ENCODE data around the gene PDK2. TPM values are rescaled to one million over a fixed set of nuclear protein-coding genes. Genes with fewer than 3 reads are reported as not detected.
A peak's percentile ranks its signal among the peaks of the same experiment; 100 is the strongest.

PDK2 gene
- total RNA-seq, 3 donors from 2014 or later = 8.8 to 11.7 (median 9.2) TPM

DNA sequence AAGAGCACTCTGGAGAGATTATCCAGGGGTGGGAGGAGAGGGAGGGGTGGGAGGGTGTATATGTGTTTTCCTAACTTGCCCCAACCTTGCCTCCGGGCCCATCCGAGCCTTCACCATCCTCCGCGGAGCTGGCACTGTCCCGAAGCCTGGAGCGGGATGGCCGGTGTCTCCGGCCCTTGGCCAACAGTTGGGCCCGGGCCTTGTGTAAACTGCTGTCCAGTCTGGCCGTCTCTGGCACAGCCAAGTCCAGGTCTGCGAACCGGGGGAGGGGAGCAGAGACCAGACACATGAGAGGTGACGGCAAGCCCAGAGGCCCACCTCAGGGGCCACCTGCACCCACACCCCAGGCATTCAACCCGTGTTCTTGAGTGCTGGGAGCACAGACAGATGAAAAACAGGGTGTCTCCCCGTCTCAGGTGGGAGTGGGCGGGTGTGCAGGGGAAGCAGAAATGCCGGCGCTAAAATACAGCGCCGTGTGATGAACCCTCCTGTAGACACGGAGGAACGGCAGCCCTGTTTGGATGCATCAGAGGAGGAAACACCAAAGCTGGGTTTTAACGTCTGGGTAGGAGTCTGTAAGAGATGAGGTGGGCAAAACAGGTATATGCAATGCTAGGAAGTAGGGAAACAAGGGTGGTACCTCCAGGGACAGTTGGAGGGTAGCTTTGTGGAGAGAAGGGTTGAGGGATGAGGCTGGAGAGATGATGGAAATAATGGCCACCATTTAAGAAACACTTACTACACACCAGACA lies 23.1 kb downstream of the PDK2 start:
- Mint-ChIP-seq H3K9me3 (no peaks in the 10 kb centered on the region), H3K27me3 (ENCODE audit: low read depth) (peaks cover 41% of the 10 kb centered on the region), H3K36me3 (ENCODE audit: insufficient read depth) (no peaks in the 10 kb centered on the region), H3K4me3 (no peak overlapping the region), H3K4me1 (ENCODE audit: low read depth) (peaks cover 10% of the 10 kb centered on the region)
- DNase-seq = no peak
- no peak for ATAC-seq

DNA sequence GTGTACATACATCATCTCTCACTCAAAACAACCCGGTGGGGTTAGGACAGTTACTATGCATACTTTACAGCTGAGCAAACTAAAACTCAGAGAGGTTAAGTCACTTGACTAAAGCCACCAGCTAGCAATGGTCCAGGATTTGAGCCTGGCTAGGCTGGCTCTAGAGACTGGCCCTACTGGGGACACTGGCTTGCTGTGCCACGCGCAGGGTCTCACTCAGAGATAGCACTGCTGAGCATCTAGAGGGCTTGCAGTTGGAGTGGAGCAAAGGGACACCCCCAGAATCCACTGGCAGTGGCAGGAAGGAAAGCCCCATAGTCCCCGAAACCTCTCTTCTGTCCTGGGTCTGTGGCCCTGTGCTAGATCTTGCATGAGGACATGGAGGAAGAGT lies 23.7 kb downstream of the PDK2 start:
- no peak for DNase-seq
- ATAC-seq = no peak
- no peaks in the 10 kb centered on the region for H3K36me3 Mint-ChIP-seq (ENCODE audit: insufficient read depth)
- H3K9me3 Mint-ChIP-seq = no peaks in the 10 kb centered on the region
- no peak overlapping the region for H3K4me3 Mint-ChIP-seq
- peaks cover 10% of the 10 kb centered on the region for H3K4me1 Mint-ChIP-seq (ENCODE audit: low read depth)
- H3K27me3 Mint-ChIP-seq (ENCODE audit: low read depth) = peaks cover 41% of the 10 kb centered on the region

DNA sequence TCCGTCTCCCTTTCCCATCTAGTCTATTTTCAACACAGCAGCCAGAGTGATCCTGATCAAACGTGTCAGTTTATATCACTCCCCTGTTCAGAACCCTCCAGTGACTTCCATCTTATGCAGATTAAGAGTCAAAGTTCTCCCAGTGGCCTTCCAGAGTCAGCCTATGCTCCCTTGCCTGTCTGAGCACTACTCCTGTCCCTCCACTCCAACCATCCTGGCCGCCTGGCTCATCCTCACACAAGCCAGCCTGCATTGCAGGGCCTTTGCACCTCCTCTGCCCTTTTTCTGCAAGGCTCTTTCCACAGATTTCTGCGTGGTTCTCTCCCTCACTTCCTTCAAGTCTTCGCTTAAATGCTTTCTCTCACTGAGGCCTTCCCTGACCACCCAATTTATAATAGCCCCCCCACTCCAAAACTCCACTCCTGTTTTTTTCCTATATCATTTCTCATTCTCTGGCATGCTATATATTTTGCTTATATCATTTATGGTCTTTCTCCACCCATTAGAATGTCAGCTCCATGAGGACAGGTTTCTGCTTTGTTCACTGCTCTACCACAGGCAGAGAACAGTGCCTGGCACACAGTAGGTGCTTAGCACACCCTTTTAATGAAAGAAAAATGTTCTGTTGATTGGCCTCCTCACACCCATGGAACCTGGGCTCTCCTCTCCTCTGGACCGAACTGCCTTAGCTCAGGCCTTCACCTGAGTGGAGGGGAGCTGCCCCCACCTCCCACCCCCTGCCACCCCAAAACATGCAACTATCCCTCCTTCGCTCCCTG lies 25.5 kb downstream of the PDK2 start:
- H3K9me3 Mint-ChIP-seq = no peaks in the 10 kb centered on the region
- no peak for DNase-seq
- peaks cover 34% of the 10 kb centered on the region for H3K27me3 Mint-ChIP-seq (ENCODE audit: low read depth)
- no peaks in the 10 kb centered on the region for H3K36me3 Mint-ChIP-seq (ENCODE audit: insufficient read depth)
- no peak for ATAC-seq
- H3K4me3 Mint-ChIP-seq = no peak overlapping the region
- peaks cover 7% of the 10 kb centered on the region for H3K4me1 Mint-ChIP-seq (ENCODE audit: low read depth)

DNA sequence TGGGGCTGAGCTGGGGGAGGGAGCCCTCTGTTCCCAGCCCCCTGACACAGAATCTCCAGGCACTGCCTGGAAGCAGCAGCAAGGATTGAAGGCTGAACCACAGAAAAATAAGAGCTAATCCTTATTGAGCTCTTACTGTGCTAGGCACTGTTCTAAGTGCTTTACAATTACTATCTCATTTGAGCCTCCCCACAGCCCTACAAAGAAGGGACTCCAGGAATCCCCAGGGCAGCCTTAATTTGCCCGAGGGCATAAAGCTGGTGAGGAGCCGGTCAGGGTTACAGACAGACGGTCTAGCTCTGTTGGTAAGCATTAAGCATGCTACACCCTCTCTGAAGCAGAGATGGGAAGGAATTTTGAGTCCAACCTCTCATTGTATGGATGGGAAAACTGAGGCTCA lies 27.8 kb downstream of the PDK2 start:
- H3K9me3 Mint-ChIP-seq = no peaks in the 10 kb centered on the region
- H3K36me3 Mint-ChIP-seq (ENCODE audit: insufficient read depth) = no peaks in the 10 kb centered on the region
- DNase-seq (no peak), ATAC-seq (no peak)
- peaks cover 2% of the 10 kb centered on the region for H3K4me1 Mint-ChIP-seq (ENCODE audit: low read depth)
- H3K4me3 Mint-ChIP-seq = no peak overlapping the region
- peaks cover 22% of the 10 kb centered on the region for H3K27me3 Mint-ChIP-seq (ENCODE audit: low read depth)

DNA sequence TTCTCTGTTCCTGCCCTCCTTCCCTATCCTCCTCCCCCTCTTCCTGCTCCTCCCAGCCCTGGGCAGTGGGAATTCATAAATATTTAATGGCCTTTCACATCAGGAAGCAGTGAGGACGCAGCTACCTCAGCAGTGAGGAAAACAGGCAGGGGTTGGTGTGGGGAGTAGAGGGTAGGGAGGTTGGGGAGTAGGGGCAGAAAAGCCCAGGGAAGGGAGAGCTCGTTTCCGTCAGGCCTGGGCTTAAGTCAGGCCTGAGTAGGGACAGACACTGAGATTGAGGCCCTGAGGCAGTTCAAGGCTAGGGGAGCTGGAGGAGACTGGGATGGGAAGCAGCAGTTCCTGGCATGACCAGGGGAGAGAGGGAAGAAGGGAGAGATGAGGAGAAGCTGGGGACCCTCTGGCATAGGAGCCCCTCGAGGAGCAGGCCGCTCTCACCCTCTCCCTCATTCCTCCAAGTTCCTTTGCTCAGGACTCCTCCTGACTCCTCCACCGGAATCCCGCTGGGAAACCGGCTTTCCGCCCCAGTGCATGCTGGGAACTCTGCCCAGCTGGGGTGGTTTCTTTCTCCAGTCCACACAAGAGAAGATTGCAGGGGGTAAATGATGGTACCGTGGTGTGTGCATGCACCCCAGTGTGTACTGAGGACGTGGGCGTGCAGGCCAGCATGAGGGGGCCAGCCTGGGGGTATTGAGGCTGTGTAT lies 28.6 kb downstream of the PDK2 start:
- no peak for ATAC-seq
- Mint-ChIP-seq H3K4me1 (ENCODE audit: low read depth) (peaks cover 6% of the 10 kb centered on the region), H3K4me3 (no peak overlapping the region), H3K9me3 (no peaks in the 10 kb centered on the region), H3K36me3 (ENCODE audit: insufficient read depth) (no peaks in the 10 kb centered on the region), H3K27me3 (ENCODE audit: low read depth) (peaks cover 20% of the 10 kb centered on the region)
- no peak for DNase-seq

DNA sequence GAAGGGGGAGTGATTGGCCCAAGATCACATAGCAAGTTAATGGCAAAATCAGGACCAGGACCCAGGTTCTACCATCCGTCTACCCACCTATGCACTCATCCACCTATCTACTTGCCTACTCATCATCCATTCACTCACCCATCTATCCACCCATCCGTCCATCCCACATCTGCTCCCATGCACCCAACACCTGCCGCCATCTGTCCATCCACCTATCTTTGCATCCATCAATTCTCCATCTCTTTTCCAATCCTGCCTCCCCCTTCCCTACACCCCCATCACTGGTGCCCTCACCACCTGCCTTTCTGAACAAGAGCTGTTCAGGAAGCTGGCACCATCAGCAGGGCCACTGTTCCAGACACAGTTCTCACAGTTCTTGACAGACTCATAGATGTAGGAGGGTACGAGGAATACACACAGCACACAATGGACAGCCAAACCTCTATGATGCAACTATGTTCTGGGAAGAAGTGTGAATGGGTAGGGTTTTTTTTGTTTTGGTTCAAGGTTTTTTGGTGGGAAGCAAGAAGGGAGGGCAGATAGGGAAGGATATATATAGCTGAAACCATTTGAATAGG lies 30.4 kb downstream of the PDK2 start:
- Mint-ChIP-seq H3K9me3 (no peaks in the 10 kb centered on the region), H3K4me3 (no peak overlapping the region), H3K4me1 (ENCODE audit: low read depth) (peaks cover 7% of the 10 kb centered on the region), H3K36me3 (ENCODE audit: insufficient read depth) (no peaks in the 10 kb centered on the region), H3K27me3 (ENCODE audit: low read depth) (peaks cover 17% of the 10 kb centered on the region)
- DNase-seq (no peak), ATAC-seq (no peak)

DNA sequence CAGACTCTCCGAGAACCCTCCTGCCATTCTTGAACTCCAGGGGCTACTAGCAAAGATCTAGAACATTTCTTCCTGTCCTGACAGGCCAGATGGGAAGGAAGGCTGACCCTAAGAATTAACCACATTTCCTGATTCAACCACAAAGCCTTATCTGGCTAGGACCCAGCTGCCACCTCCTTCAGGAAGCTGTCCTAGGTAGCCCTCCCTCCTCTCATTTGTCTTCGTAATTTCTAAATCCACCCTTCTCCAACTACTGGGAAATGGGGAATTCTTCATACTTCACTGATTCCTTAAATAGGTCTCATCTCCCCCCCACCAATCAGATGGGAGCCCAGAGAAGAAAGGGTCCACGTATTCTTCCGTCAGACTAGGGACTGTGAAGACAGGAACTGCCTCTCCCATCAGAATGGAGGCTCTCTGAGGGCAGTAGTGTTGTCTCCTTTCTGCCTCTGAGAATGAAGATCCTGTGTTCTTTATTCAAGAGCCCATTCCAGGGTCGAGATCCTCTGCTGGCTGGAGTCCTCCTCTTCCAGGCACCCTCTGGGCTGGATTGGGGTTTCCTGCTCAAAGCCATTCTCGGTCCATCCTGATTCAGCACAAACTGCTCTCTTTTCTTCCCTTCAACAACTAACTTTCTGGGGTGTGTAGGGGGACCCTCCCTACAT lies 32.7 kb downstream of the PDK2 start:
- ATAC-seq (no peak), DNase-seq (no peak)
- Mint-ChIP-seq H3K27me3 (ENCODE audit: low read depth) (peaks cover 9% of the 10 kb centered on the region), H3K4me1 (ENCODE audit: low read depth) (peaks cover 24% of the 10 kb centered on the region), H3K9me3 (no peaks in the 10 kb centered on the region), H3K4me3 (no peak overlapping the region), H3K36me3 (ENCODE audit: insufficient read depth) (no peaks in the 10 kb centered on the region)

DNA sequence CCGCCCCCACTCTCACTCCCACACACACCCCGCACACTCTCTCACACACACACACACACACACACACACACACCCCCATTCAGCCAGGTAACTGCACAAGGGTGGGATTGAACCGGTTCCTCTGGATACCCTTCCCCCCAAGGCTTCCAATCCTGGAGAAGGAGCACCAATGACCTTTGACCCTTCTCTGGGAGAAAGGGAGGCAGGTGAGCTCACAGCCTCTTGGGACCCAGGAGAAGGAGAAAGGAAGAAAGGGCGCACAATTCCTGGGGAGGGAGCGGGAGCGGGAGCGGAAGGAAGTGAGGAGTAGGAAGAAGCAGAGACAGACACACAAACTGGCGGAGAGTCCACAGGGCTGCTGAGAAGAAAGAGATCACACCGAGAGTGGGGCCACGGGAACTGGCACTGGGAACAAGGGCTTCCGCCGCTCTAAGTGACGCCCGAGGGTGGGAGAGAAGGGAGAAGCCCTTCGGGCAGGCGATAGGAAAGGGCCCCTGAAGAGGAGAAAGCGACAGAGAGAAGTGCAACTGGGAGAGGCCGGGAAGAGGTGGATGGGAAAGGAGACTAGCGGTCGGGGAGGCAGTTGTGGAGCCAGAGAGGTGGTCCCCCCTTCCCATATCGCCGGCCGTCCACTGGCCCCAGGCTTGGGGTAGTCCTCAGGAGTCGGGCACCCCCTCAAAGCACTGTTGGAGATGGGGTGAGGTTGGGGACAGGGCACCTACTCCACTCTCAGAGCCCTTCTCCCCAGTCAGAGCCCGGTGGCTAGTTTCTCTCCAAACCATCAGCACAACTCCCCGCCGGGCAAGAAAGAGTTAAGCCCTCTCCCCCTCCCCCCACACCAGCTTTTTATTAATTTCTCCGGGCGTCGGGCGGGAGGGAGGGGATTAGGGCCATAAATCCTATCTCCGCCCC lies 33.5 kb downstream of the PDK2 start:
- Mint-ChIP-seq H3K4me3 (peak overlapping the region; percentile 65), H3K4me1 (ENCODE audit: low read depth) (peaks cover 24% of the 10 kb centered on the region), H3K27me3 (ENCODE audit: low read depth) (peaks cover 9% of the 10 kb centered on the region), H3K36me3 (ENCODE audit: insufficient read depth) (no peaks in the 10 kb centered on the region), H3K9me3 (no peaks in the 10 kb centered on the region)
- ATAC-seq = no peak
- no peak for DNase-seq

DNA sequence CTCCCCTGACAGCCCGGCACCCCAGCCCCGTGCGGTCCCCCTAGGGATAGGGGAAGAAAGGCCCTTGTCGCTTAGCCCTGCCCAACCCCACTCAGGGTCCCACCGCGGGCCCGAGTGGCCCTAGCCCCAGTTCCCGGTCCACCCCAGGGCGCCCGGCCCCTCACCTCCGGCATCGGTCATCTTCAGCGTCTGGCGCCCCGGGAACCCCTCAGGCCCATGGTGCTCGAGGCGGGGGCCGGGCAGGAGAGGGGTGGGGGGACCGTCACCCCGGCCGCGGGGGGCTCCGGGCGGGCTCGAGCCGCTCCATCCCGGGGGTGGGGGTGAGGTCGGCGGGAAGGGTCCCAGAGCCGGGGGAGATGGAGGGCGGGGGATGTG lies 34.2 kb downstream of the PDK2 start:
- H3K4me1 Mint-ChIP-seq (ENCODE audit: low read depth) = peaks cover 24% of the 10 kb centered on the region
- H3K27me3 Mint-ChIP-seq (ENCODE audit: low read depth) = peaks cover 9% of the 10 kb centered on the region
- ATAC-seq (no peak), DNase-seq (no peak)
- no peaks in the 10 kb centered on the region for H3K36me3 Mint-ChIP-seq (ENCODE audit: insufficient read depth)
- peak overlapping the region; percentile 60 for H3K4me3 Mint-ChIP-seq
- H3K9me3 Mint-ChIP-seq = no peaks in the 10 kb centered on the region

DNA sequence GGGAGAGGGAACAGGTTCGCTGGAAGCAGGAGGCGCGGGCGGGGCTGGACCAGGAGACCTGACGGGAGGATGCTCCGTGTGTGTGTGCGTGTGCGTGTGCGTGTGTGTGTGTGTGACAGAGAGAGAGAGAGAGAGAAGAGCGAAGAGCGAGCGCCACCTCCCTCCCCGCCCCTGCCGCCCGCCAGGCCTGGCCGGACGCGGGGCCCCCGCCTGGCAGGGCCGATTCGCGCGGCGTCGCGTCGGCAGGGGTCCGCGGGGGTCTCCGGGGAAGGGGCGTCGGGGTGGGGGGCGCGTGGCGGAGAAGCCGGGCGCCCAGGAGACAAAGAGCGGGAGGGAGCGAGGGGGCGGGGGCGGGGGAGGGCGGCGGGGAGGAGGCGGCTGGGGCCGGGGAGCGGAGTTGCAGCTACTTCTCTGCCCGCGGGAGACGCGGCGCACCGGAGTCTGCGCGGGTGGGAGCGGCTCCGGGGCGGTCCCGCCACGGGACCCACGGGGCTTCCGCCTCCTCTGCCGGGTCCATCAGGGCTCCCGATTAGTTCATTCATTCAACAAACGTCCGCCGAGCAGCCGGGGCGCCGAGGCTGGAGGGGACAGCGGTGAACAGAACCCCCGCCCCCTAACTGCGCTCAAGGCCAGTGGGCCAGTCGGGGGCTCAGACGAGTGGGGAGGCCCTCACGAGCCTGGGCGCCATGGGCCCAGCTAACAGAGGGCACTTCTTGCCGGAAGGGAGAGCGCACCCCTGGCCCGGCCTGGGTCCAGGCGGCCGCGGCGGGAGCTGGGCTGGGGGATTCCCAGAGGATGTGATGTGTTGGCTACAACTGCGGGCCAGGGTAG lies 34.8 kb downstream of the PDK2 start, which contains the start of gene SAMD14:
SAMD14 (minus strand) TSS at position 433 of the 831 bp plus-strand sequence. CDS start 5,201 bp downstream, outside the sequence.
- H3K9me3 Mint-ChIP-seq = no peaks in the 10 kb centered on the region
- peaks cover 9% of the 10 kb centered on the region for H3K27me3 Mint-ChIP-seq (ENCODE audit: low read depth)
- H3K36me3 Mint-ChIP-seq (ENCODE audit: insufficient read depth) = no peaks in the 10 kb centered on the region
- H3K4me1 Mint-ChIP-seq (ENCODE audit: low read depth) = peaks cover 24% of the 10 kb centered on the region
- ATAC-seq (peak; percentile 73 to 74), DNase-seq (peak; percentile 44)
- H3K4me3 Mint-ChIP-seq = peak within 1 kb of the TSS; percentile 70

DNA sequence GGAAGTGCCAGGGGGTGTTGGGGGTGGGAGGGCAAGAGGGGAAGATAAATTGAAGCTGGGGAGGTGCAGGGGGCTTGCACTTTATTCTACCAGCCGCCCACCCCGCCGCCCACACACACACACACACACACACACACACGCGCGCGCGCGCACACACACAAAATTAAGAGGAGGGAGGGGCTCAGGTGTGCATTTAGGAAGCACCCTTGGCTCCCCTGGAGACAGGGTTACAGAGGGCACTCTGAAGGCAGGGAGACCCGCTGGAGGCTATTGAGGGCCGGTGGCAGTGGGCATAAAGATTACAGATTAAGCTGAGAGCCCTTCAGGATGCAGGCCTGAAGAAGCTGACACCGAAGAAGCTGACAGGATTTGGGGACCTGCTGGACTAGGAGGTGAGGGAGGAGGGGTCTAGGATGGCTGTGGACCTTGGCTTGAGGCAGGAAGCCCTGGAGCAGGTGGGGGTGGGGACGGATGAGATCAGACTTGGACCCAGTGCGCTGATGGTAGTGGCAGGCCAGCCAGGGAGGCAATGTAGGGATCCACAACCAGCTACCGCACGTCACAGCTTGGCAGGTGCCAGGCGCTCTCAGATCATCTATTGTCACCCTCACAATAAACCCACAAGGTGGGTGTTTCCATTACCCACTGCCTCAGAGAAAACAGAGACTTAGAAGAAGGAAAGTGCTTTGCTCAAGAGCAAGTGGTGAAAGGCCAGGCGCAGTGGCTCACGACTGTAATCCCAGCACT lies 35.6 kb downstream of the PDK2 start:
- peaks cover 9% of the 10 kb centered on the region for H3K27me3 Mint-ChIP-seq (ENCODE audit: low read depth)
- ATAC-seq = peak; percentile 24 to 29
- H3K9me3 Mint-ChIP-seq = no peaks in the 10 kb centered on the region
- H3K4me3 Mint-ChIP-seq = peak overlapping the region; percentile 70
- H3K36me3 Mint-ChIP-seq (ENCODE audit: insufficient read depth) = peaks cover 2% of the 10 kb centered on the region
- DNase-seq = no peak
- peaks cover 24% of the 10 kb centered on the region for H3K4me1 Mint-ChIP-seq (ENCODE audit: low read depth)

All from activated T-cell treated with anti-CD3 and anti-CD28 coated beads, Interleukin-2, amount 50 U/mL, for 4 hours (primary cell).